PC-3 (cell line): Measurements from ENCODE around the gene MYOC. TPM values are rescaled to one million over a fixed set of nuclear protein-coding genes. Genes with fewer than 3 reads are reported as not detected.
"Not testable (repeated sequence)": the region's sequence is repeated elsewhere in the genome, so short reads cannot be mapped to it uniquely, and the experiment has no call there.

Source experiments
- ATAC-seq: fragments of 200-7000 bp; cut with Tn5 transposase; 2 replicates; pipeline ENCODE4 v1.9.1; 2020; ENCODE audit warnings: mild to moderate bottlenecking, moderate library complexity
- BruUV-seq: library from RNA; stranded (reverse); fragments of 400-500 nt; replicated peaks from 2 replicates; lab custom pipeline; 2021; lab: Mats Ljungman, UMichigan
- CTCF ChIA-PET: fragments of 300-600 bp; sonication (Branson Sonifier 250); formaldehyde crosslinking; loops from one replicate; lab custom pipeline; 2022; ENCODE audit warnings: antibody characterized with exemption; lab: Charles Lee
- POLR2A ChIA-PET: fragments of 300-600 bp; sonication (Branson Sonifier 250); formaldehyde crosslinking; loops from one replicate; lab custom pipeline; 2022; ENCODE audit warnings: antibody characterized with exemption; ENCODE audit not compliant: unreplicated experiment; lab: Charles Lee
- DNase-seq: peaks from one replicate; pipeline ENCODE4 v3.0.0-alpha.2; 2015
- H2AFZ ChIP-seq: fragments of 300-600 bp; sonication (generic); 2 replicates; pipeline ENCODE4 v1.6.0; 2016; ENCODE audit warnings: antibody characterized with exemption, low read length
- H3F3A ChIP-seq: fragments of 300-600 bp; sonication (generic); one replicate; pipeline ENCODE4 v1.6.0; 2017; ENCODE audit warnings: antibody characterized with exemption, low read length, control low read depth, mild to moderate bottlenecking; ENCODE audit not compliant: unreplicated experiment
- H3K27ac ChIP-seq: fragments of 300-600 bp; sonication (generic); 2 replicates; pipeline ENCODE4 v1.5.1; 2016; ENCODE audit warnings: mild to moderate bottlenecking, low read length
- H3K27me3 ChIP-seq: fragments of 300-600 bp; sonication (generic); 2 replicates; pipeline ENCODE4 v1.6.1; 2016; ENCODE audit warnings: low read length, mixed read lengths
- H3K36me3 ChIP-seq: fragments of 300-600 bp; sonication (generic); 2 replicates; pipeline ENCODE4 v1.6.1; 2016; ENCODE audit warnings: low read depth, mixed run types, low read length, mixed read lengths
- H3K4me1 ChIP-seq: fragments of 300-600 bp; sonication (generic); 2 replicates; pipeline ENCODE4 v1.5.1; 2016; ENCODE audit warnings: low read length; ENCODE audit not compliant: insufficient read depth
- H3K4me2 ChIP-seq: fragments of 300-600 bp; sonication (generic); 2 replicates; pipeline ENCODE4 v1.6.0; 2016; ENCODE audit warnings: low read length
- H3K4me3 ChIP-seq: fragments of 300-600 bp; sonication (generic); 2 replicates; pipeline ENCODE4 v1.5.1; 2016; ENCODE audit warnings: mild to moderate bottlenecking, low read length, mixed read lengths
- H3K79me2 ChIP-seq: fragments of 300-600 bp; sonication (generic); 2 replicates; pipeline ENCODE4 v1.6.1; 2017; ENCODE audit warnings: low read length, mixed read lengths
- H3K9ac ChIP-seq: fragments of 300-600 bp; sonication (generic); 2 replicates; pipeline ENCODE4 v1.6.0; 2016; ENCODE audit warnings: mild to moderate bottlenecking, low read length
- H3K9me2 ChIP-seq: fragments of 300-600 bp; sonication (generic); replicated peaks from 2 replicates; pipeline ENCODE4 v1.6.1; 2016; ENCODE audit warnings: mixed run types, low read length, mixed read lengths
- H3K9me3 ChIP-seq: fragments of 300-600 bp; sonication (generic); 2 replicates; pipeline ENCODE4 v1.6.1; 2016; ENCODE audit warnings: low read length, mixed read lengths
- H4K20me1 ChIP-seq: fragments of 300-600 bp; sonication (generic); 2 replicates; pipeline ENCODE4 v1.6.1; 2016; ENCODE audit warnings: low read length, mixed read lengths
- CTCF ChIP-seq: fragments of 300-600 bp; sonication (generic); conservative IDR thresholded peaks from 2 replicates; pipeline ENCODE4 v1.5.1; 2017; ENCODE audit warnings: antibody characterized with exemption, low read depth, mild to moderate bottlenecking, low read length
- EZH2 ChIP-seq: fragments of 300-600 bp; sonication (generic); IDR thresholded peaks from one replicate; pipeline ENCODE4 v1.6.1; 2017; ENCODE audit warnings: antibody characterized with exemption, mild to moderate bottlenecking, low read length; ENCODE audit not compliant: unreplicated experiment
- EZH2phosphoT487 ChIP-seq: fragments of 300-600 bp; sonication (generic); IDR thresholded peaks from 2 replicates; pipeline ENCODE4 v1.6.1; 2018; ENCODE audit warnings: mild to moderate bottlenecking, antibody characterized with exemption, low read length, borderline replicate concordance
- intact Hi-C: fragments of 100-400 bp; cut with micrococcal nuclease; formaldehyde crosslinking; loops from 2 replicates; pipeline ENCODE4 v1.9.0; 2023
- total RNA-seq: library from RNA; depleted of rRNA; stranded (reverse); fragments of >200 nt; gene quantifications from 2 replicates; pipeline ENCODE4 v1.2.3, GENCODE V29; 2014

The MYOC gene
- total RNA-seq, 1 experiment from 2014 or later = not detected

- H4K20me1 ChIP-seq = no peaks in the 10 kb centered on the region
- no TSS peak for BruUV-seq
- no peaks in the 10 kb centered on the region for H3K27me3 ChIP-seq
- CTCF ChIA-PET = no interaction called here
- no peak for DNase-seq
- H2AFZ ChIP-seq = no peak overlapping the region
- no peaks in the 10 kb centered on the region for H3K4me1 ChIP-seq
- H3F3A ChIP-seq = no peaks in the 10 kb centered on the region
- TF ChIP-seq EZH2phosphoT487 = no peak
- TF ChIP-seq CTCF = no peak
- no peak for TF ChIP-seq EZH2
- no peak; the same call in none of the 2 replicates for ATAC-seq
- H3K9ac ChIP-seq = no peak overlapping the region
- H3K27ac ChIP-seq = no peak overlapping the region
- no peaks in the 10 kb centered on the region for H3K79me2 ChIP-seq
- H3K4me3 ChIP-seq = no peak overlapping the region
- H3K9me2 ChIP-seq = no peaks in the 10 kb centered on the region
- intact Hi-C loops = no loop called here
- H3K36me3 ChIP-seq = no peaks in the 10 kb centered on the region
- H3K9me3 ChIP-seq = no peaks in the 10 kb centered on the region
- H3K4me2 ChIP-seq = no peak overlapping the region
- POLR2A ChIA-PET = no interaction called here
Observed at GRCh38 chr1:171611306-171611705, 41.2 kb downstream of the MYOC start.

GRCh38 chr1:171610385-171610784 lies 42.1 kb downstream of the MYOC start:
- ATAC-seq = no peak
- TF ChIP-seq CTCF (no peak), EZH2phosphoT487 (no peak), EZH2 (no peak)
- POLR2A ChIA-PET = no interaction called here

GRCh38 chr1:171606402-171606941 lies 46.0 kb downstream of the MYOC start:
- no peaks in the 10 kb centered on the region for H3K4me1 ChIP-seq
- no peaks in the 10 kb centered on the region for H4K20me1 ChIP-seq
- intact Hi-C loops = no loop called here
- DNase-seq (no peak), ATAC-seq (no peak)
- H3K4me2 ChIP-seq = no peak overlapping the region
- no peaks in the 10 kb centered on the region for H3K9me2 ChIP-seq
- ChIA-PET CTCF (interaction anchor here (0.6 kb wide), 1 partner anchor 44 kb away, joined by 4 read pairs; no protein-coding TSS in a partner anchor), POLR2A (no interaction called here)
- H2AFZ ChIP-seq = no peak overlapping the region
- no peak overlapping the region for H3K27ac ChIP-seq
- H3K9me3 ChIP-seq = no peaks in the 10 kb centered on the region
- BruUV-seq = no TSS peak
- no peaks in the 10 kb centered on the region for H3K36me3 ChIP-seq
- H3F3A ChIP-seq = no peaks in the 10 kb centered on the region
- H3K4me3 ChIP-seq = no peak overlapping the region
- no peak for TF ChIP-seq EZH2
- no peak for TF ChIP-seq CTCF
- TF ChIP-seq EZH2phosphoT487 = no peak
- H3K27me3 ChIP-seq = no peaks in the 10 kb centered on the region
- H3K9ac ChIP-seq = no peak overlapping the region
- H3K79me2 ChIP-seq = no peaks in the 10 kb centered on the region

More at GRCh38 chr1:171610385-171610784, 42.1 kb downstream of the MYOC start:
- Histone ChIP-seq H2AFZ (no peak overlapping the region), H3K4me2 (no peak overlapping the region), H3K36me3 (no peaks in the 10 kb centered on the region), H3K79me2 (no peaks in the 10 kb centered on the region), H3K9me2 (no peaks in the 10 kb centered on the region), H3F3A (no peaks in the 10 kb centered on the region), H3K27ac (no peak overlapping the region), H3K4me1 (no peaks in the 10 kb centered on the region), H4K20me1 (no peaks in the 10 kb centered on the region), H3K9me3 (no peaks in the 10 kb centered on the region), H3K4me3 (no peak overlapping the region), H3K9ac (no peak overlapping the region), H3K27me3 (no peaks in the 10 kb centered on the region)
- BruUV-seq = no TSS peak
- intact Hi-C loops = no loop called here
- no peak for DNase-seq
- CTCF ChIA-PET = no interaction called here

- intact Hi-C loops, H3K4me1 ChIP-seq, H3F3A ChIP-seq, H3K27ac ChIP-seq, ATAC-seq, H3K9me2 ChIP-seq, H3K9me3 ChIP-seq, CTCF ChIA-PET, H3K4me2 ChIP-seq, DNase-seq, POLR2A ChIA-PET, H4K20me1 ChIP-seq, H3K36me3 ChIP-seq, BruUV-seq, H3K27me3 ChIP-seq, H3K79me2 ChIP-seq, H2AFZ ChIP-seq, H3K4me3 ChIP-seq, H3K9ac ChIP-seq: not testable (repeated sequence)
Observed at GRCh38 chr1:171603042-171603441, 49.4 kb downstream of the MYOC start.
